Liver (tissue), 9 donors: ENCODE measurements around the gene TK1. TPM values are rescaled to one million over a fixed set of nuclear protein-coding genes. Genes with fewer than 3 reads are reported as not detected.
"Not testable (repeated sequence)": the region's sequence is repeated elsewhere in the genome, so short reads cannot be mapped to it uniquely, and the experiment has no call there.

Experiments used
- DNase-seq: peaks from one replicate; pipeline ENCODE4 v3.0.0-alpha.2; 2017; ENCODE audit warnings: low spot score
- H3K27ac ChIP-seq, 2 donors: one replicate each; pipeline ENCODE4 v1.7.0; 2013; ENCODE audit warnings: inconsistent platforms in 2 of 2, low read length in 2 of 2, control low read depth in 1 of 2, low read depth in 1 of 2, mild to moderate bottlenecking in 1 of 2
- H3K27me3 ChIP-seq, 4 donors: one replicate each; pipeline versions ENCODE4 v1.6.1 to v1.7.0; 2013; ENCODE audit warnings: low read length in 3 of 4, inconsistent platforms in 1 of 4, mild to moderate bottlenecking in 1 of 4, moderate library complexity in 1 of 4; ENCODE audit not compliant: control insufficient read depth in 4 of 4, insufficient read depth in 4 of 4
- H3K36me3 ChIP-seq, 4 donors: one replicate each; pipeline versions ENCODE4 v1.6.1 to v1.7.0; 2013; ENCODE audit warnings: low read length in 3 of 4, mild to moderate bottlenecking in 3 of 4, low read depth in 1 of 4, moderate library complexity in 1 of 4; ENCODE audit not compliant: control insufficient read depth in 4 of 4, insufficient read depth in 3 of 4
- H3K4me1 ChIP-seq, 4 donors: one replicate each; pipeline versions ENCODE4 v1.6.1 to v1.7.0; 2013; ENCODE audit warnings: low read length in 3 of 4, mild to moderate bottlenecking in 3 of 4, moderate library complexity in 1 of 4; ENCODE audit not compliant: control insufficient read depth in 4 of 4, insufficient read depth in 4 of 4
- H3K4me3 ChIP-seq, 3 donors: one replicate each; pipeline versions ENCODE4 v1.6.1 to v1.7.0; 2013; ENCODE audit warnings: low read length in 3 of 3, control low read depth in 1 of 3, low read depth in 1 of 3, mild to moderate bottlenecking in 1 of 3
- H3K9ac ChIP-seq, 2 donors: one replicate each; pipeline ENCODE4 v1.7.0; 2013; ENCODE audit warnings: low read length in 2 of 2, mild to moderate bottlenecking in 2 of 2, moderate library complexity in 2 of 2, control low read depth in 1 of 2, low read depth in 1 of 2
- H3K9me3 ChIP-seq, 4 donors: one replicate each; pipeline versions ENCODE4 v1.6.1 to v1.7.0; 2013; ENCODE audit warnings: low read length in 3 of 4; ENCODE audit not compliant: control insufficient read depth in 4 of 4
- FOXA1 ChIP-seq: IDR thresholded peaks from 2 replicates; pipeline ENCODE4 v1.6.1; 2016; ENCODE audit warnings: antibody characterized with exemption
- FOXA2 ChIP-seq: IDR thresholded peaks from 2 replicates; pipeline ENCODE4 v1.6.1; 2016; ENCODE audit warnings: antibody characterized with exemption
- GABPA ChIP-seq, 2 donors: IDR thresholded peaks in 1 of 2; conservative IDR thresholded peaks in 1 of 2; 2 replicates each; pipeline ENCODE4 v1.6.1; 2016; ENCODE audit warnings: antibody characterized with exemption in 2 of 2, mild to moderate bottlenecking in 1 of 2, moderate library complexity in 1 of 2
- HNF4A ChIP-seq, 2 donors: conservative IDR thresholded peaks; 2 replicates each; pipeline ENCODE4 v1.6.1; 2016; ENCODE audit warnings: antibody characterized with exemption in 2 of 2, mild to moderate bottlenecking in 2 of 2
- HNF4G ChIP-seq: IDR thresholded peaks from 2 replicates; pipeline ENCODE4 v1.6.1; 2016; ENCODE audit warnings: antibody characterized with exemption
- JUND ChIP-seq, 2 donors: IDR thresholded peaks; 2 replicates each; pipeline ENCODE4 v1.6.1; 2016; ENCODE audit warnings: antibody characterized with exemption in 2 of 2
- MAX ChIP-seq: IDR thresholded peaks from 2 replicates; pipeline ENCODE4 v1.6.1; 2016; ENCODE audit warnings: antibody characterized with exemption
- NR2F2 ChIP-seq: IDR thresholded peaks from 2 replicates; pipeline ENCODE4 v1.6.1; 2016; ENCODE audit warnings: antibody characterized with exemption
- RAD21 ChIP-seq, 2 donors: IDR thresholded peaks; 2 replicates each; pipeline ENCODE4 v1.6.1; 2016; ENCODE audit warnings: antibody characterized with exemption in 2 of 2, mild to moderate bottlenecking in 2 of 2
- REST ChIP-seq: IDR thresholded peaks from 2 replicates; pipeline ENCODE4 v1.6.1; 2016; ENCODE audit warnings: antibody characterized with exemption, mild to moderate bottlenecking
- SP1 ChIP-seq: IDR thresholded peaks from 2 replicates; pipeline ENCODE4 v1.6.1; 2018; ENCODE audit warnings: antibody characterized with exemption, mild to moderate bottlenecking
- TAF1 ChIP-seq: conservative IDR thresholded peaks from 2 replicates; pipeline ENCODE4 v1.6.1; 2016; ENCODE audit warnings: antibody characterized with exemption, mild to moderate bottlenecking
- ZBTB33 ChIP-seq: IDR thresholded peaks from 2 replicates; pipeline ENCODE4 v1.6.1; 2016; ENCODE audit warnings: antibody characterized with exemption
- WGBS: extraction: QIAGEN DNeasy Blood & Tissue Kit; methylation state at CpG from one replicate; pipeline ENCODE4 v1.1.7; 2013; 5-methylcytosine and 5-hydroxymethylcytosine counted together
- polyA plus RNA-seq, 2 donors: library from polyadenylated mRNA; stranded (reverse) in 1 of 2; unstranded in 1 of 2; fragments of 200-250 nt in 1 of 2; fragments of >200 nt in 1 of 2; fragmentation: Nextera tagmentation in 1 of 2; extraction: Ambion mirVana in 1 of 2; gene quantifications; one replicate each; pipeline versions ENCODE4 v1.2.1 to v1.2.3, GENCODE V29; 2013 to 2015
- total RNA-seq, 2 donors: library from RNA; depleted of rRNA; stranded (reverse); fragments of >200 nt; gene quantifications; one replicate each; pipeline ENCODE4 v1.2.3, GENCODE V29; 2014
- donor health status: healthy.
- donor health status: healthy.
- donor health status: healthy.
- donor health status: healthy.
- donor health status: healthy.

Gene TK1
- total and polyA plus RNA-seq, 4 donors, result 0.84 to 97.6 (median 10.1) TPM

DNA sequence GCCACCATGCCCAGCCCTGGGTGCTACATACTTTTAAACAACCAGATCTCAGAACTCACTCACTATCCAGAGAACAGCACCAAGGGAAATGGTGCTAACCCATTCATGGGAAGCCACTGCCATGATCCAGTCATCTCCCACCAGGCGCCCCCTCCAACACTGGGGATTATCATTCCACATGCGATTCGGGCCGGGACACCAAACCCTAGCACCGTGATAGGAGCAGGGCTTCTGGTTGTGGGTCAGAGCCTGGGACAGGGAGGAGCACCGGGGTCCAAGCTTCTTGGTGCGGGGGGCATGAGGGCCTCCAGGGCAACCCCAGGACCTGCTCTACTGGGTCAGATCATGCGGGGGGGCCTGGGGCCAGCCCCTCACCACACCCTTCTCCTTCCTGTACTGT is 49.0 kb upstream of the TK1 start:
- H3K36me3 ChIP-seq, result no peaks in the 10 kb centered on the region
- H3K9me3 ChIP-seq, result no peaks in the 10 kb centered on the region
- H3K4me1 ChIP-seq, result no peaks in the 10 kb centered on the region
- 80% methylated on average over 8 of the region's 8 CpGs for WGBS
- H3K4me3 ChIP-seq, result no peak overlapping the region
- no peak overlapping the region for H3K9ac ChIP-seq
- TF ChIP-seq HNF4G (no peak), JUND (IDR thresholded peaks at IDR 0.05) (no peak), SP1 (no peak), GABPA (IDR thresholded peaks at IDR 0.05 in 1 of 2, conservative IDR thresholded peaks at IDR 0.05 in 1 of 2) (no peak), RAD21 (IDR thresholded peaks at IDR 0.05) (no peak), MAX (no peak), NR2F2 (no peak), FOXA1 (no peak), HNF4A (conservative IDR thresholded peaks at IDR 0.05) (no peak), TAF1 (no peak), ZBTB33 (no peak), FOXA2 (no peak), REST (no peak)
- H3K27me3 ChIP-seq, result peaks cover 0 to 3% (median 3%) of the 10 kb centered on the region in 4 donors
- H3K27ac ChIP-seq, result no peak overlapping the region
- DNase-seq, result no peak

DNA sequence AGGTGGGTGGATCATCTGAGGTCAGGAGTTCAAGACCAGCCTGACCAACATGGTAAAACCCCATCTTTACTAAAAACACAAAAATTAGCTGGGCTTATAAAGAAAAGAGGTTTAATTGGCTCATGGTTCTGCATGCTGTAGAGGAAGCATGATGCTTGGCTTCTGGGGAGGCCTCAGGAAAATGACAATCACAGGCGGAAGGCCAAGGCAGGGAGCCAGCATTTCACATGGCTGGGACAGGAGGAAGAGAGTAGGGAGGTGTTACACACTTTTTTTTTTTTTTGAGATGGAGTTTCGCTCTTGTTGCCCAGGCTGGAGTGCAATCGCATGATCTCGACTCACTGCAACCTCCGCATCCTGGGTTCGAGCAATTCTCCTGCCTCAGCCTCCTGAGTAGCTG is 48.2 kb upstream of the TK1 start:
- not testable (repeated sequence) for DNase-seq, H3K9ac ChIP-seq, H3K36me3 ChIP-seq, H3K4me1 ChIP-seq, H3K4me3 ChIP-seq, H3K27me3 ChIP-seq, H3K27ac ChIP-seq, H3K9me3 ChIP-seq
- 83% methylated on average over 6 of the region's 6 CpGs for WGBS

DNA sequence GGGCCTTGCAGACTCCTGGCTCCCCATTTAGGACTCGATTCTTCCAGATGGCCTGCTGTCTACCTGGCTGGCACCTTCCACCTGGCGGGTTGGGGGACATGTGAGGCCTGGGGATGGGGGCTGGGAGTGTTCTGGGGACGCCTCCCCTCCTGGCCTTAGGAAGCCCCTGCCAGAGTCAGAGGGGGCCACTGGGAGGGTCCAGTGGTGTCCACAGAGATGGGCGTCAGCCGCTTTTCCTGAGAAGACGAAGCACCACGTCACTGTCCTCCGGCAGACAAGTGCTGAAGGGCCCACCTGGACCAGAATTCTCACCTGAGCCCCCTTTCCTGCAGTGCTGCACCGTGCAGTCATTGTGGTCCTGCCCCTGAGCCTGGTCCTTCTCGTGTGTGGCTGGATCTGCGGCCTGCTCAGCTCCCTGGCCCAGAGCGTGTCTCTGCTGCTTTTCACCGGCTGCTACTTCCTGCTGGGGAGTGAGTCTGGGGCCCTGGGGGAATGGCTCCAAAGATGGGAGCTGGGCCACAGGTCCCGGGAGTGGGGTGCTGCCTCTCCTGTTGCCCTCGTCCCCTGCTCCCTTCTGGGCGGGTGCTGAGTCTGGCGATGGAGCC is 47.5 kb upstream of the TK1 start:
- H3K9ac ChIP-seq, result no peak overlapping the region
- no peak for TF ChIP-seq FOXA2
- no peak for TF ChIP-seq ZBTB33
- 85% methylated on average over 17 of the region's 17 CpGs for WGBS
- H3K4me3 ChIP-seq, result no peak overlapping the region
- H3K36me3 ChIP-seq, result no peaks in the 10 kb centered on the region
- no peaks in the 10 kb centered on the region for H3K4me1 ChIP-seq
- no peak overlapping the region for H3K27ac ChIP-seq
- H3K9me3 ChIP-seq, result no peaks in the 10 kb centered on the region
- peaks cover 0 to 5% (median 4%) of the 10 kb centered on the region in 4 donors for H3K27me3 ChIP-seq
- no peak for DNase-seq
